GM13976 (cell line): Measurements from ENCODE around the gene DMRTB1.
"Not testable (repeated sequence)": the region's sequence is repeated elsewhere in the genome, so short reads cannot be mapped to it uniquely, and the experiment has no call there.

Experiments
- DNase-seq: peaks from one replicate; pipeline ENCODE4 v3.0.0; 2012; ENCODE audit warnings: low spot score
- in situ Hi-C: fragments of 300-500 bp; cut with MboI; formaldehyde crosslinking; loops from one replicate; pipeline ENCODE4 v1.12.0; 2022; ENCODE audit warnings: low sequenced_read_pairs, mixed read lengths, inconsistent platforms; ENCODE audit not compliant: unreplicated experiment
- TF ChIP-seq, protein P1 (sequence below): IDR thresholded peaks from 2 replicates; pipeline ENCODE4 v1.5.1; 2012; ENCODE audit warnings: borderline replicate concordance, mild to moderate bottlenecking; ENCODE audit not compliant: insufficient read depth; ENCODE audit errors: extremely low read depth, missing control alignments, control extremely low read depth

Gene DMRTB1

DNA sequence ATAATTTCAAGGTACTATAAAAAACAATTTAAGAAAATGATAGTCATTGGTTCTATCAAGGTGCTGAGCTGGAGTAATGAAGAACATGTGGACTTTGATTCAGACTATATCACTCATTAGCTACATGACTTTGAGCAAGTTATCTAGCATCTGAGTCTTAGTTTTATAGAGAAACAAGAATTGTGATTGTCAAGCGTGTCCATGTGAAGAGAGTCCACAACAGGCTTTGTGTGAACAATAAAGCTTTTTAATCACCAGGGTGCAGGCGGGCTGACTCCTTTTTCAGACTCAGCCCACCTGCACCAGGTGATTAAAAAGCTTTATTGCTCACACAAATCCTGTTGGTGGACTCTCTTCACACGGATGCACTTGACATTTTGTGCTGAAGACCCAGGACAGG is 26.6 kb upstream of the DMRTB1 start:
- in situ Hi-C loops = no loop called here
- DNase-seq = no peak
- TF ChIP-seq, protein P1, sequence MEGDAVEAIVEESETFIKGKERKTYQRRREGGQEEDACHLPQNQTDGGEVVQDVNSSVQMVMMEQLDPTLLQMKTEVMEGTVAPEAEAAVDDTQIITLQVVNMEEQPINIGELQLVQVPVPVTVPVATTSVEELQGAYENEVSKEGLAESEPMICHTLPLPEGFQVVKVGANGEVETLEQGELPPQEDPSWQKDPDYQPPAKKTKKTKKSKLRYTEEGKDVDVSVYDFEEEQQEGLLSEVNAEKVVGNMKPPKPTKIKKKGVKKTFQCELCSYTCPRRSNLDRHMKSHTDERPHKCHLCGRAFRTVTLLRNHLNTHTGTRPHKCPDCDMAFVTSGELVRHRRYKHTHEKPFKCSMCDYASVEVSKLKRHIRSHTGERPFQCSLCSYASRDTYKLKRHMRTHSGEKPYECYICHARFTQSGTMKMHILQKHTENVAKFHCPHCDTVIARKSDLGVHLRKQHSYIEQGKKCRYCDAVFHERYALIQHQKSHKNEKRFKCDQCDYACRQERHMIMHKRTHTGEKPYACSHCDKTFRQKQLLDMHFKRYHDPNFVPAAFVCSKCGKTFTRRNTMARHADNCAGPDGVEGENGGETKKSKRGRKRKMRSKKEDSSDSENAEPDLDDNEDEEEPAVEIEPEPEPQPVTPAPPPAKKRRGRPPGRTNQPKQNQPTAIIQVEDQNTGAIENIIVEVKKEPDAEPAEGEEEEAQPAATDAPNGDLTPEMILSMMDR = no peak

DNA sequence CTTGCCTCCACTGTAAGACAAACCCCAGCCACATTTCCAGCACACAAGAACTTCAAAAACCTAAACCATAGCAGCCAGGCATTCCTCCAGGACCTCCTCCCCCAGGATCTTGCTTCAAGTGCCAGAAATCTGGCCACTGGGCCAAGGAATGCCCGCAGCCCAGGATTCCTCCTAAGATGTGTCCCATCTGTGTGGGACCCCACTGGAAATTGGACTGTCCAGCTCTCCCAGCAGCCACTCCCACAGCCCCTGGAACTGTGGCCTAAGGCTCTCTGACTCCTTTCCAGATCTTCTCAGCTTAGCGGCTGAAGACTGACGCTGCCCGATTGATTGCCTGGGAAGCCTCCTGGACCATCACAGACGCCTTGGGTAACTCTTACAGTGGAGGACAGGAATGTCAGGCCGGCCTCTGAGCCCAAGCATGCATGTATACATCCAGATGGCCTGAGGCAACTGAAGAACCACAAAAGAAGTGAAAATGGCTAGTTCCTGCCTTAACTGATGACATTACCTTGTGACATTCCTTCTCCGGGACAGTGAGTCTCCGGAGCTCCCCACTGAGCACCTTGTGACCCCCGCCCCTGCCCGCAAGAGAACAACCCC is 24.7 kb upstream of the DMRTB1 start:
- in situ Hi-C loops, DNase-seq: not testable (repeated sequence)

DNA sequence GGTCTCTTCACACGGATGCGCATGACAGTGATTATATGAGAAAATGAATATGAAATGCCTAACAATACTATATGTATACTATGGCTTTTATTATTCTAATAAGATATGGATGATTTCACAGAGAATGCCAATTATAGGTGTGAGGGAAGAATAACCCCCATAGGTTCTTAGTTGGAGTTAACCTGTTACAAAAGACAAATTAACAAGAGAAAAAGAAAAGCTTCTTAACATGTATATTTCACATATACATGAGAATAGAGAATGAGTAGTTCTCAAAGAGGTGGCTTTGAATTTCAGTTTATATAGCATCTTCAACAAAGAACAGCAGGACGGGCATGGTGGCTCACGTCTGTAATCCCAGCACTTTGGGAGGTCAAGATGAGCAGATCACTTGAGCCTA is 24.0 kb upstream of the DMRTB1 start:
- TF ChIP-seq, protein P1 = no peak
- in situ Hi-C loops = no loop called here
- DNase-seq = no peak

DNA sequence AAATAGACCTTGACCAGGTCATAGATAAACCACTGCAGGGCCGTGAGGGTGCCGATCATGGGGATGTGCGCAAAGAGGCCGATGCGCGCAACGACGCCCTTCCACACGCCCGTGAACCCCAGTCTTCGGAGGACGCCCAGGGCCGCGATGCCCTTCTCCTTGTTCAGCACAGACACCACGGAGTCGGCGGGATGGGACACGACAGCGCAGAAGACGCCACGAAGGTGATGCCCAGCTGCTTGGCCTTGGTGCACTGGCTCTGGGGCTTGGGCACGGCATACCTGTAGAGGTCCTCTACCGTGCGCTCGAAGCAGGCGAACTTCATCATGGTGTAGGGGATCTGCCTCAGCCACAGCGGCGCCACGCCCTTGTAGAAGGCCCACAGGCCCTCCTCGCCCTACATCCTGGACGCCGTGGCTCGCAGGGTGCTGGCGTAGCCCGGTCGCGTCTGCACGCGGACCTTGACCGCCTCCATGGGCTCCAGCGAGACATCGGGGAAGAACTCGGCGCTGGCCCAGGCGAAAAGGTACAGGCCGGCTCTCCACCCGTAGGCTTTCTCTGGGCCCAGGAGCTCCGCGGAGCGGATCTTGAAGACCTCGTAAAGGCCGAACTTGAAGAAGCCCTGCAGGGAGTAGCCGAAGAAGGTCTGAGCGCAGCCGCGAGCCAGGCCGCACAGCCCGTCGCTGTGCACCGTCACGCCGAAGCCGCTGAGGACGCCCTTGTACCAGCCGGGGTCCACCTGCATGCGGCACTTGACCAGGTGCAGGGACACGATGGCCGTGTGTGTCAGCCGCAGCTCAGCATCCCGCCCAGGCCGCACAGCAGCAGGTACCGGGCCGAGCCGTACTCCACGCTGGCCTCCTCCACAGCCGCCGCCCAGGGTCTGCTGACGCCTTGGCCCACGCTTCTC is 20.5 kb upstream of the DMRTB1 start:
- DNase-seq = no peak
- in situ Hi-C loops = no loop called here
- TF ChIP-seq, protein P1 = no peak

DNA sequence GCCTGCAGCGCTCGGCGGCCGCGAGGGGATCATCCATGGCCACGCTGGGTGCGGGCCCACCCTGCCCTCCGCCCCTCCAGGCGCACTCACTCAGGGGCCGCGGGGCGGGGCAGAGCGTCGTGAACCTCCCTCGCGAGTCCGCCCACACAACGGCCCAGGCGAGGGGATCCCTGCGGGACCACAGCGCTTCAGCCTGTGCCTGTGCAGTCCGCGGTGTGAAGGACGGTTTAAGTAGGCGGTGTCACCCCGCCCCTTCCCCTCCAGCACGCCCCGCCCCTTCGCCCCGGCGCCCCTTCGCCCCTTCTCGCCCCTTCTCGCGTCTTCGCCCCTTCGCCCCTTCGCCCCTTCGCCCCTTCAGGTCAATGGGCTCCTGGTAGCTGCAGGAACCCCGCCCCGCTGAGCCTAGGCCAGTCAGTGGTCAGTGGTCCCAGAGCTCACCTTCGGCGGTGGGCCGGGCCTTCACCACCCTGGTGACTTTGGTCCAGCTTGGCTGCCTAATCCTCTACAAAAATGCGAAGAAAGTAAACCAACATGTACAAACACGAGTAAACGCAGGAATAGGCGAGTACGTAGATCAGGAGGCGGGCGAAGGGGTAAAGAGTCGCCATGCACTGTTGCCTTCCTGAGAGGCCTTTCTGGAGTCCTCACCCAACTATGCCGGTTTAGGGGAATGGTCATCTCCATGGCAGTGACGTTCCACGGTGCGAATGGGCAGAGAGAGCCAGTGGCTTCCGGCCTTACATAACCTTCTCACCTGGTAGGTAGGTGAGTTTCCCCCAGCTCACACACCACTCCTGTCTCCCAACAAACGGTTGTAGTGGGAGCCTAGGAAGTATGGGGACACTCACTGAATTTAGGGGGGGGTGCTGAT is 19.6 kb upstream of the DMRTB1 start:
- TF ChIP-seq, protein P1 = no peak
- no peak for DNase-seq
- in situ Hi-C loops = no loop called here

DNA sequence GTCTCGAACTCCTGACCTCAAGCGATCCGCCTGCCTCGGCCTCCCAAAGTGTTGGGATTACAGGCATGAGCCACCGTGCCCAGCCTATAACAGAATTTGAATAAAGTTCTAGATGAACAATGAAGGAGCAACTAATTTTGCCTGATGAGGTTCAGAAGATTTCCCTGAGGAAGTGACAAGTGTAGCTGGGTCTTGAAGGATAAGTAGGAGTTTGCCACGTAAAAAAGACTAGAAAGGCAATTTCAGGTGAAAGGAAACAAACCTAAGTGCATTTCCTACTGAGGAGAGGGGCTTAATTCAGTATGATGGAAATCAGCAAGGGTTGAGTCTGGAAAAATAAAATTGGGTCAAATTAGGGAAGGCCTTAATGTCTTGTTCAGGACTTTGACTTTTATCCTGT is 18.6 kb upstream of the DMRTB1 start:
- TF ChIP-seq, protein P1 = no peak
- no peak for DNase-seq
- in situ Hi-C loops = no loop called here
